HepG2 (cell line): ENCODE data around the gene CACNG7. TPM values are rescaled to one million over a fixed set of nuclear protein-coding genes. Genes with fewer than 3 reads are reported as not detected.

Source experiments
- ATAC-seq: fragments of 200-7000 bp; cut with Tn5 transposase; 3 replicates; pipeline ENCODE4 v1.9.1; 2020; ENCODE audit warnings: mild to moderate bottlenecking, moderate library complexity
- BruUV-seq: library from RNA; stranded (reverse); fragments of 400-500 nt; replicated peaks from 2 replicates; lab custom pipeline; 2021; lab: Mats Ljungman, UMichigan
- CTCF ChIA-PET: fragments of 300-600 bp; formaldehyde crosslinking; extraction: SDS; loops from one replicate; lab custom pipeline; 2021; ENCODE audit warnings: low total read pairs, inconsistent platforms, low intra/inter-chr PET ratio; lab: Yijun Ruan, JAX
- POLR2A ChIA-PET: fragments of 350-600 bp; sonication (Branson Sonifier 250); formaldehyde crosslinking; loops from one replicate; lab custom pipeline; 2020; ENCODE audit warnings: antibody characterized with exemption, inconsistent platforms; lab: Yijun Ruan, JAX
- DNase-seq: peaks from one replicate; pipeline ENCODE4 v3.0.0-alpha.2; 2015; ENCODE audit warnings: low spot score
- FAIRE-seq: peaks from 3 replicates; lab custom pipeline; 2011; peaks lifted over from hg19 to GRCh38; lab: Jason Lieb, UNC
- H2AFZ ChIP-seq: one replicate; pipeline ENCODE4 v1.6.1; 2011; ENCODE audit warnings: low read length, inconsistent platforms
- H3K27ac ChIP-seq: fragments of 300-600 bp; 3 replicates; pipeline ENCODE4 v1.8.0; 2011; ENCODE audit warnings: mixed run types, mild to moderate bottlenecking, mixed read lengths, low read length, inconsistent platforms; ENCODE audit not compliant: insufficient read depth; ENCODE audit errors: extremely low read length
- H3K27me3 ChIP-seq, 2 experiments: fragments of 200-600 bp in 1 of 2; 2 replicates in 1 of 2; 3 replicates in 1 of 2; pipeline versions ENCODE4 v1.6.0 to v1.8.0; 2011; ENCODE audit warnings: low read length in 2 of 2, mild to moderate bottlenecking in 2 of 2, moderate library complexity in 2 of 2, inconsistent platforms in 1 of 2; ENCODE audit not compliant: insufficient read depth in 2 of 2, control insufficient read depth in 1 of 2
- H3K36me3 ChIP-seq, 2 experiments: fragments of 200-600 bp in 1 of 2; replicated peaks in 1 of 2; 2 replicates in 1 of 2; 3 replicates in 1 of 2; pipeline versions ENCODE4 v1.5.1 to v1.8.0; 2011; ENCODE audit warnings: low read length in 2 of 2, inconsistent platforms in 1 of 2; ENCODE audit not compliant: insufficient read depth in 2 of 2, control insufficient read depth in 1 of 2
- H3K4me1 ChIP-seq: 2 replicates; pipeline ENCODE4 v1.5.1; 2012; ENCODE audit warnings: low read length, inconsistent platforms; ENCODE audit not compliant: insufficient read depth
- H3K4me2 ChIP-seq: 2 replicates; pipeline ENCODE4 v1.6.0; 2011; ENCODE audit warnings: low read depth, low read length, inconsistent platforms
- H3K4me3 ChIP-seq, 3 experiments: fragments of 200-600 bp in 1 of 3; sonication (generic), shearing (Covaris generic) in 1 of 3; replicated peaks in 1 of 3; 2 replicates each; pipeline ENCODE4 v1.5.1; 2011 to 2016; ENCODE audit warnings: low read length in 3 of 3, inconsistent platforms in 2 of 3, low read depth in 2 of 3, mild to moderate bottlenecking in 2 of 3, control low read depth in 1 of 3, mixed read lengths in 1 of 3; ENCODE audit not compliant: insufficient read depth in 1 of 3
- H3K79me2 ChIP-seq: one replicate; pipeline ENCODE4 v1.6.1; 2011; ENCODE audit warnings: low read length, inconsistent platforms; ENCODE audit not compliant: insufficient read depth
- H3K9ac ChIP-seq: 2 replicates; pipeline ENCODE4 v1.6.0; 2011; ENCODE audit warnings: mild to moderate bottlenecking, low read depth, low read length, inconsistent platforms; ENCODE audit not compliant: insufficient read depth
- H3K9me3 ChIP-seq: 2 replicates; pipeline ENCODE4 v1.5.1; 2012; ENCODE audit warnings: mild to moderate bottlenecking, low read length
- H4K20me1 ChIP-seq: 2 replicates; pipeline ENCODE4 v1.6.0; 2011; ENCODE audit warnings: inconsistent platforms, mild to moderate bottlenecking, low read length, moderate library complexity; ENCODE audit not compliant: insufficient read depth
- GATAD1 ChIP-seq: IDR thresholded peaks from 2 replicates; pipeline ENCODE4 v1.6.1; 2016; ENCODE audit warnings: missing genetic modification reagents, missing compliant biosample characterization
- SP1 ChIP-seq, 2 experiments: fragments of 450-650 bp in 1 of 2; sonication (generic) in 1 of 2; formaldehyde crosslinking in 1 of 2; IDR thresholded peaks; 2 replicates each; pipeline versions ENCODE4 v1.4.0 to v1.6.1; 2016 to 2020; ENCODE audit warnings: missing genetic modification reagents in 1 of 2
- ZNF644 ChIP-seq: IDR thresholded peaks from 2 replicates; pipeline ENCODE4 v1.6.1; 2016; ENCODE audit warnings: low read depth
- WGBS: methylation state at CpG from one replicate; pipeline ENCODE4 v1.1.6; 2017; ENCODE audit warnings: low lambda C conversion rate; 5-methylcytosine and 5-hydroxymethylcytosine counted together
- in situ Hi-C: cut with HindIII; loops from 2 replicates; pipeline ENCODE4 v1.10.0; 2017; ENCODE audit warnings: low pct_unique_long_range_greater_than_20kb; ENCODE audit not compliant: extremely low pct_ligation_motif_present
- intact Hi-C: fragments of 100-400 bp; cut with micrococcal nuclease; formaldehyde crosslinking; loops from one replicate; pipeline ENCODE4 v1.10.0; 2022; ENCODE audit not compliant: unreplicated experiment
- polyA plus RNA-seq, 8 experiments: library from polyadenylated mRNA; depleted of rRNA in 3 of 8; stranded (reverse) in 7 of 8; unstranded in 1 of 8; fragments of >200 nt; fragmentation: Illumina TruSeq in 4 of 8; extraction: Trizol in 4 of 8; gene quantifications; 2 replicates each; pipeline versions ENCODE4 v1.2.1 to v1.2.3, GENCODE V29; 2011 to 2016; ENCODE audit warnings: low read depth in 4 of 8, missing spikeins in 1 of 8, mixed read lengths in 1 of 8; ENCODE audit not compliant: insufficient read depth in 1 of 8
- total RNA-seq, 5 experiments: library from RNA; depleted of rRNA; stranded (reverse); fragments of >200 nt; fragmentation: Illumina TruSeq; extraction: Trizol; gene quantifications; 2 replicates each; pipeline ENCODE4 v1.2.3, GENCODE V29; 2016; ENCODE audit warnings: low read depth in 1 of 5
- TF ChIP-seq, protein P1 (sequence below), 2 experiments: IDR thresholded peaks; 2 replicates each; pipeline ENCODE4 v1.6.1; 2011 to 2012; ENCODE audit warnings: low read length in 2 of 2, borderline replicate concordance in 1 of 2, low read depth in 1 of 2, mild to moderate bottlenecking in 1 of 2, moderate library complexity in 1 of 2
- TF ChIP-seq, protein P2 (sequence below): sonication (generic); formaldehyde crosslinking; IDR thresholded peaks from 2 replicates; pipeline ENCODE4 v1.5.0; 2020; ENCODE audit warnings: mild to moderate bottlenecking, missing genetic modification reagents, moderate library complexity

The CACNG7 gene
- total and polyA plus RNA-seq, 2 of the 13 experiments (the other 11 are each of a cell fraction or from before 2014, with no cell fraction given), result not detected

DNA sequence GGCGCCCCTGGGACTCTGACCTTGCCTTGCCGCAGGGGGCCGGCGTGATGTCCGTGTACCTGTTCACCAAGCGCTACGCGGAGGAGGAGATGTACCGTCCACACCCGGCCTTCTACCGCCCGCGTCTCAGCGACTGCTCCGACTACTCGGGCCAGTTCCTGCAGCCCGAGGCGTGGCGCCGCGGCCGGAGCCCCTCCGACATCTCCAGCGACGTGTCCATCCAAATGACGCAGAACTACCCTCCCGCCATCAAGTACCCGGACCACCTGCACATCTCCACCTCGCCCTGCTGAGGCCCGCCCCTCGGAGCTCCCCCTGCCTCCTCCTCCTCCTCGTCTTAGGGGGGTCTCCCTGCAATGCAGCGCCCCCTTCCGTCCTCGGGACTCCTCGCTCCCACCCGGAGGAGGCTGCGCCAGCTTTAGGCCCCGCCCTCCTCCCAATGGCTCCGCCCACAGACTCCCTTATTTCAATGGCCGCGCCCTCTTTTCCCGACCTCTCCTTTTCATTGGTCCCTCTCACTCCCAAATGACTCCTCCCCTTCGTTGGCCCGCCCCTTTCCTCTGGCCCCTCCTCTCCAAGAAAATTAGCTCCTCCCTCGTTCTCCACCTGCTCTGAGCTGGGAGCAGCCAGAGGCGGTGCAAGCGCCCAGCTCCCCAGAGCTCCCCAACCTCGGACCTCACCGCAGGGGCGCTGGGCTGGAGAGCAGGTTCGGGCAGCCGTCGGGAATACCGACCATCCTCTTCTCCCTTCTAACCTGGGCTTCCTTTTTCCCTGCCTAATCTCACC lies 33.1 kb downstream of the CACNG7 start:
- no peak overlapping the region for H3K4me2 ChIP-seq
- in situ Hi-C loops, result no loop called here
- H3K27me3 ChIP-seq, result peaks cover 0 to 34% of the 10 kb centered on the region in 2 experiments; a peak in 2 of 5 replicates
- BruUV-seq, result no TSS peak
- WGBS, result 43% methylated on average over 30 of the region's 55 CpGs
- FAIRE-seq, result no peak
- no peak overlapping the region for H3K27ac ChIP-seq
- no peaks in the 10 kb centered on the region for H3K4me1 ChIP-seq
- H3K4me3 ChIP-seq, result no peak overlapping the region
- no peak overlapping the region for H3K9ac ChIP-seq
- no peak for TF ChIP-seq GATAD1 (CRISPR knock-in tag)
- no peak for TF ChIP-seq ZNF644 (CRISPR knock-in tag)
- TF ChIP-seq, protein P1, sequence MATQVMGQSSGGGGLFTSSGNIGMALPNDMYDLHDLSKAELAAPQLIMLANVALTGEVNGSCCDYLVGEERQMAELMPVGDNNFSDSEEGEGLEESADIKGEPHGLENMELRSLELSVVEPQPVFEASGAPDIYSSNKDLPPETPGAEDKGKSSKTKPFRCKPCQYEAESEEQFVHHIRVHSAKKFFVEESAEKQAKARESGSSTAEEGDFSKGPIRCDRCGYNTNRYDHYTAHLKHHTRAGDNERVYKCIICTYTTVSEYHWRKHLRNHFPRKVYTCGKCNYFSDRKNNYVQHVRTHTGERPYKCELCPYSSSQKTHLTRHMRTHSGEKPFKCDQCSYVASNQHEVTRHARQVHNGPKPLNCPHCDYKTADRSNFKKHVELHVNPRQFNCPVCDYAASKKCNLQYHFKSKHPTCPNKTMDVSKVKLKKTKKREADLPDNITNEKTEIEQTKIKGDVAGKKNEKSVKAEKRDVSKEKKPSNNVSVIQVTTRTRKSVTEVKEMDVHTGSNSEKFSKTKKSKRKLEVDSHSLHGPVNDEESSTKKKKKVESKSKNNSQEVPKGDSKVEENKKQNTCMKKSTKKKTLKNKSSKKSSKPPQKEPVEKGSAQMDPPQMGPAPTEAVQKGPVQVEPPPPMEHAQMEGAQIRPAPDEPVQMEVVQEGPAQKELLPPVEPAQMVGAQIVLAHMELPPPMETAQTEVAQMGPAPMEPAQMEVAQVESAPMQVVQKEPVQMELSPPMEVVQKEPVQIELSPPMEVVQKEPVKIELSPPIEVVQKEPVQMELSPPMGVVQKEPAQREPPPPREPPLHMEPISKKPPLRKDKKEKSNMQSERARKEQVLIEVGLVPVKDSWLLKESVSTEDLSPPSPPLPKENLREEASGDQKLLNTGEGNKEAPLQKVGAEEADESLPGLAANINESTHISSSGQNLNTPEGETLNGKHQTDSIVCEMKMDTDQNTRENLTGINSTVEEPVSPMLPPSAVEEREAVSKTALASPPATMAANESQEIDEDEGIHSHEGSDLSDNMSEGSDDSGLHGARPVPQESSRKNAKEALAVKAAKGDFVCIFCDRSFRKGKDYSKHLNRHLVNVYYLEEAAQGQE (IDR thresholded peaks at IDR 0.05; ENCODE audit: borderline replicate concordance in 1 of 2, low read depth in 1 of 2, low read length in 2 of 2), result no peak
- TF ChIP-seq, protein P2, sequence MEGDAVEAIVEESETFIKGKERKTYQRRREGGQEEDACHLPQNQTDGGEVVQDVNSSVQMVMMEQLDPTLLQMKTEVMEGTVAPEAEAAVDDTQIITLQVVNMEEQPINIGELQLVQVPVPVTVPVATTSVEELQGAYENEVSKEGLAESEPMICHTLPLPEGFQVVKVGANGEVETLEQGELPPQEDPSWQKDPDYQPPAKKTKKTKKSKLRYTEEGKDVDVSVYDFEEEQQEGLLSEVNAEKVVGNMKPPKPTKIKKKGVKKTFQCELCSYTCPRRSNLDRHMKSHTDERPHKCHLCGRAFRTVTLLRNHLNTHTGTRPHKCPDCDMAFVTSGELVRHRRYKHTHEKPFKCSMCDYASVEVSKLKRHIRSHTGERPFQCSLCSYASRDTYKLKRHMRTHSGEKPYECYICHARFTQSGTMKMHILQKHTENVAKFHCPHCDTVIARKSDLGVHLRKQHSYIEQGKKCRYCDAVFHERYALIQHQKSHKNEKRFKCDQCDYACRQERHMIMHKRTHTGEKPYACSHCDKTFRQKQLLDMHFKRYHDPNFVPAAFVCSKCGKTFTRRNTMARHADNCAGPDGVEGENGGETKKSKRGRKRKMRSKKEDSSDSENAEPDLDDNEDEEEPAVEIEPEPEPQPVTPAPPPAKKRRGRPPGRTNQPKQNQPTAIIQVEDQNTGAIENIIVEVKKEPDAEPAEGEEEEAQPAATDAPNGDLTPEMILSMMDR, result peak; percentile 38
- TF ChIP-seq SP1 (IDR thresholded peaks at IDR 0.05), result no peak
- TF ChIP-seq SP1 (CRISPR knock-in tag; IDR thresholded peaks at IDR 0.05), result 0 out of 2 replicates have a peak, but pooled peaks have one; percentile 31
- CTCF ChIA-PET, result no interaction called here
- POLR2A ChIA-PET, result no interaction called here
- no peaks in the 10 kb centered on the region for H4K20me1 ChIP-seq
- H3K9me3 ChIP-seq, result no peaks in the 10 kb centered on the region
- no peaks in the 10 kb centered on the region for H3K36me3 ChIP-seq
- intact Hi-C loops, result no loop called here
- H2AFZ ChIP-seq, result no peak overlapping the region
- peak; percentile 4 for DNase-seq
- no peaks in the 10 kb centered on the region for H3K79me2 ChIP-seq
- no peak; the same call in 1 of the 3 replicates for ATAC-seq
